LHCN-M2 (cell line): ENCODE results near the gene LDHD. TPM values are rescaled to one million over a fixed set of nuclear protein-coding genes. Genes with fewer than 3 reads are reported as not detected.

Experiments used
- DNase-seq: peaks from one replicate; pipeline ENCODE4 v3.0.0-alpha.2; 2012; ENCODE audit warnings: low read depth
- total RNA-seq: library from RNA; depleted of rRNA; stranded (reverse); fragments of >200 nt; gene quantifications from 2 replicates; pipeline ENCODE4 v1.2.3, GENCODE V29; 2014

Gene LDHD
- total RNA-seq, 1 experiment from 2014 or later: 0.11 TPM

GRCh38 chr16:75081179-75081859, 35.3 kb downstream of the LDHD start:
- no peak for DNase-seq

- peak; percentile 54 for DNase-seq
Measured at GRCh38 chr16:75080205-75081029, 36.2 kb downstream of the LDHD start.

GRCh38 chr16:75079346-75079926, 37.1 kb downstream of the LDHD start:
- DNase-seq: peak; percentile 41

GRCh38 chr16:75078886-75079285, 37.7 kb downstream of the LDHD start:
- DNase-seq: no peak

GRCh38 chr16:75075688-75076268, 40.8 kb downstream of the LDHD start:
- no peak for DNase-seq

- no peak for DNase-seq
Measured at GRCh38 chr16:75074920-75075687, 41.5 kb downstream of the LDHD start.

GRCh38 chr16:75074304-75074793, 42.2 kb downstream of the LDHD start:
- DNase-seq: no peak

- DNase-seq: no peak
Measured at GRCh38 chr16:75073545-75074303, 42.9 kb downstream of the LDHD start.

GRCh38 chr16:75072239-75072947, 44.2 kb downstream of the LDHD start:
- no peak for DNase-seq

- no peak for DNase-seq
Measured at GRCh38 chr16:75071621-75072020, 45.0 kb downstream of the LDHD start.

- no peak for DNase-seq
Measured at GRCh38 chr16:75070012-75070841, 46.4 kb downstream of the LDHD start.

- DNase-seq: no peak
Measured at GRCh38 chr16:75068085-75069031, 48.2 kb downstream of the LDHD start.

GRCh38 chr16:75066861-75067447, 49.6 kb downstream of the LDHD start:
- DNase-seq: no peak

- no peak for DNase-seq
Measured at GRCh38 chr16:75065521-75066149, 50.9 kb downstream of the LDHD start.

- no peak for DNase-seq
Measured at GRCh38 chr16:75065149-75065505, 51.5 kb downstream of the LDHD start.

GRCh38 chr16:75064403-75065148, 52.0 kb downstream of the LDHD start:
- no peak for DNase-seq
